ENCODE results near the gene RAPGEF6.
"Not testable (repeated sequence)": the region's sequence is repeated elsewhere in the genome, so short reads cannot be mapped to it uniquely, and the experiment has no call there.

RAPGEF6 gene

DNA sequence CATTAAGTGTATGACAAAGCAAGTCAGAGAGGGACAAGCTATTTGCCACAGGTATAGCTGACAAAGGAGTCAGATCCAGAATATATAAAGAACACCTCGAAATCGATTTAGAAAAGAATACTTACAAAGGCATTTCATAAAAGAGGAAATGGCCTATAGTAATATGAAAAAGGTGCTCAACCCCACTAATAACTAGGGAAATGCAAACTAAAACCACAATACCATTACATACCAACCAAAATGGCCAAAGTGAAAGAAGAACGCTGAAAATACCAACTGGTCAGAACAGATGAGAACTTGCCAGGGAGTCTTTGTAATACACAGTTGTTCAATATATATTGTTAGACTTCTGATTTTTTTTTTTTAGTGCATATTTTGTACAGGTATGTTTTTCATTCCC lies 218.3 kb downstream of the RAPGEF6 start:
- no peak for DNase-seq

DNA sequence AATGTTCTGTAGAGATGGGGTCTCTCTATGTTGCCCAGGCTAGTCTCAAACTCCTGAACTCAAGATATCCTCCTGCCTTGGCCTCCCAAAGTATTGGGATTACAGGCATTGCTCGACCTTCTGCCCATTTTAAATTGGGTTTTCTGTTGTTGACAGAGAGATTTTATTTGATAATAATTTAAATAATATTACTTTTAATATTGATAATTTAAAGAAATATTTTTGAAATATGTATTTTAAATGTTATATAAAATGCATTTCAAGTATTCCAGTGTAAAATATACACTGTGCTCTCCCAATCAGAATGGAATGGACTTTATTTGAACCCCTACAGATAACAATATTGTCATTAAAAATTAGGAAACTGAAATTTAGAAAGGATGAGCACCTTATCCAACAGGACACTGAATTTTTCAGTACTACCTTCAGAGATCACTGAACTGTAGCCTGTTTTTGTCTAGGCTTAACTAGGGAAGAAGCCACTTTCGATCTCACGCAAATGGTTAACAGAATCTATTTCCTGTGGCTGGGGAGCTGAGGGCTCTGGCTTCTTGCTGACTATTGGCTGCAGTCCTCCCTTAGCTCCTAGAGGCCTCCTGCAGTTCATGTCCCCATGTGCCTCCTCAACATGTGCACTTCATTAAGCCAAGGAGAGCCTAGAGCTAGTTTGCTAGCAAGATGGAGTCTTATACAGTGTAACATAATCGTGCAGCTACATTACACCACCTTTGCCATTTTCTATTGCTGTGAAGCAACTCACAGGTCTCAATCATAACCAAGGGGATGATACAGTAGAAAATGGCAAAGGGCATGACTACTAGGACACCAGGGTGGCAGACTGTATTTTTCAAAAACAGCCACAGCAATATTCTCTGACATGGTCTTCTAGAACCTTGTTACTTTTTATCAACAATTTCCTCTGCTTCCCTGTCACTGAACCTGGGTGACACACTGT lies 221.1 kb downstream of the RAPGEF6 start:
- no peak for DNase-seq

DNA sequence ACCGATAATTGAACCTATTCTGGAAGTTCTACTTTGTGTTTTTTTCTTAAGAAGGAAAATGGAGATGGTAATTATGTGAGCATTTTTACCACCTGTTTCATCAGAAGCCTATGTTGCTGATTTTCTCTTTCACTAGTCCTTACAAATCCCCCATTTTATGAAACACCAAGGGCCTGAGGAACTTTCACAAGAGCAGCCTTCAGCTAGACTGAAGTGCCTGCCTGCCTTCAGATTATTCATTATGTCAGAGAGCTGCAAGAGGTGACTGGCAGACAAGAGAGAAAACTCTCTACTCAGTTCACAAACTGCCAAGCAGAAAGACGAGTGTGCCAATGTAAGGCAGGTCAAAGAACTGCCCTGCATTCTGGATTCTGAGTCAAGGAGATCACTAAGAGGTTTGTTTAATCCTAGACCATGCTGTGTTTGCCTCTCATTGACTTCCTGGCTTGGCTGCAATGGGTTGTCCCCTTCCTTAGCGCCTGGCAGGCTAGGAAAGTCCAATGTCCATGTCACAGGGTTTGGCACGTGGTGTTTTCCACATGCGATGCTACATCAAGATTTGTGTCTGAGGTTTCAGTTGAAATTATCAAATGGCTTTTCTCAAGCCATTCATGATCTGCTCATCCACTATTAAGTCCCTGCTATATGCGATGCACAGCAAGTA lies 227.9 kb downstream of the RAPGEF6 start:
- no peak for DNase-seq

DNA sequence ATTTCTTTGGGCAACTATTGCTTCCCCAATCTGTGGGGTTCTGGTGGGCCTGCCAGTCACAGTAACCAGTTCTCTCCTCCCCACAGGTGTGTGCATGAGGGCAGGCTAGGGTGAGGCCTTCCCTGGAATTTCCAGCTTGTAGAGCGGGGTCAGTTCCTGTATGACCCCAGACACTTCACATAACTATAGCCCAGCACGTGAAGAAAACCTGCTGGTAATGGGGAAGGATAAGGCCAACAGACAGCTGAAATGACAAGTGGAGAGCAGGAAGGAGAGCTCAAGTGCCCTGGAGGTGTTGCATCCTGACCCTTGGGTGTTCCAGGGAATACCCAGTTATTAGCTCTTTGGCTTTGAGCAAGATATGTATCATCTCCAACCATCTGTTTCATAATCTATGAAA lies 229.0 kb downstream of the RAPGEF6 start:
- no peak for DNase-seq

DNA sequence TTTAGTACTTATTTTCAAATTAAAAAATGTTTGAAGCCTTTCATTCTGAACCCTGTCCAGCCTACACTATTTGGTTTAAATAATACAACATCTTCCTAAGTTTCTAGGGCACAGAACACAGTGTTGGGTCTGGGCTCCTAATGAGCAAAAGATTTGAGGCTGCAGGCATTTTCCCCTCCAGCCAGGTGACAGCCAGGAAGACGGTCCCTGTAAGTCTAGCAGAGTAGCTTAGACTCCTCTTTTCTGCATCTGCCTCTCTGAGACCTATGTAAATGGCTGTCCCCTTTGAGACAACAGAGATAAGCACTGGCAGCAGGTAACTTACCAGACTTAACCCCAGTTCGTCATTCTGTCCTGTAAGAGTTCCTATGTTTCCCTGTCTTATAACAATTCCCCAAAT lies 229.4 kb downstream of the RAPGEF6 start:
- DNase-seq = no peak

DNA sequence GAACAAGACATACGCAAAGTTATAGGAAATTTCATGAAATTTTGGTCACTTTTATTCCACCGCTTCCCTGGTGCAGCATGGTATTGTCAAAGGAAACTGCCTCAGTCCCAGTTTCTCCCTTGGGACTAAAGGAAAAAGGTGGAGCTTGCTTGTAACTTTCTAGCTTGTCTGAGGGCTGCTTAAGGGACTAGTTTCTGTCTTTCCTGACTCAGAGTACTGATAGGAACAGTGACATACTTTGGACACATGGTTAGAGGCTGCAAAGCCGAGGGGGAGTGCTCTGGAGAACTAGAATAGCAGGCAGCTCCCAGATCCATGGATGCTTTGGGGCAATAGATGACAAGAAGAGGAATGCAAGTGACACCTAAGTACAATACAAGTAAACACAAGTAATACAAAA lies 234.4 kb downstream of the RAPGEF6 start:
- no peak for DNase-seq

DNA sequence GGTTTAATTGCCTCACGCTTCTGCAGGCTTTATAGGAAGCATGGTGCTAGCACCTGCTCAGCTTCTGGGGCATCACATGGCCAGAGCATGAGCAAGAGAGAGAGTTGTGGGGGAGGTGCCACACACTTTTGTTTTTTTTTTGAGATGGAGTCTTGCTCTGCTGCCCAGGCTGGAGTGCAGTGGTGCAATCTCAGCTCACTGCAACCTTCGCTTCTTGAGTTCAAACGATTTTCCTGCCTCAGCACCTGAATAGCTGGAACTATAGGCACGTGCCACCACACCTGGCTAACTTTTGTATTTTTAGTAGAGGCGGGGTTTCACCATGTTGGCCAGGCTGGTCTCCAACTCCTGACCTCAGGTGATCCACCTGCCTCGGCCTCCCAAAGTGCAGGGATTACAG lies 236.0 kb downstream of the RAPGEF6 start:
- DNase-seq = not testable (repeated sequence)

DNA sequence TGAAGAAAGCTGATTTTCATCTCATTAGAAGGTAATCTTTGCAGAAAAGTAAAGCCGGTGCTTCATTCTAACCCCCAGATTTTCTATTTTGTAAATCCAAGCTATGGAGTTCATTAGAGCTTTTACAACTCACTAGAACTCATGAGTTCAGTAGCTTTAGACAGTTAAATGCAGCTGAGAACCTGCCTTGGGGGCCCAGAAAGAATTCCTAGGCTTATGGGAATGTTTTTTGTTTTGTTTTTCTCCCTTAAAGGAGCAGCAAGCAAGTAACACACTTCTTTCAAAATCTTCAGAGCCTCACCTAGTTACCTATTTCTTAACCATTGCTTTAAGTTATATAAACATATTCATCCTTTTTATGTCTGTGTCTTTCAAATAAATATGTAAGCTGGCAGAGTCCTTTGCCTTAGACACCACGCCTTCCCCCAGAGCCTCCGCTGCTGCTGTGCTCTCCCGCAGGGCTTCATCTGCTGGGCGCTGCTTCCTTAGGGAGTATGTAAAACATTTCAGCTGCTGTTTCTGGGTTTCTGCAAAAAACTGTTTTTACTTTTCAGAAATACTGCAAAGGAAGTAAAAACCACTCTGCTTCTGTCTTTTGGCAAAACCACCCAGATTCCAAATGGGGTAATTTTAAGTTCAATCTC lies 238.3 kb downstream of the RAPGEF6 start:
- no peak for DNase-seq

DNA sequence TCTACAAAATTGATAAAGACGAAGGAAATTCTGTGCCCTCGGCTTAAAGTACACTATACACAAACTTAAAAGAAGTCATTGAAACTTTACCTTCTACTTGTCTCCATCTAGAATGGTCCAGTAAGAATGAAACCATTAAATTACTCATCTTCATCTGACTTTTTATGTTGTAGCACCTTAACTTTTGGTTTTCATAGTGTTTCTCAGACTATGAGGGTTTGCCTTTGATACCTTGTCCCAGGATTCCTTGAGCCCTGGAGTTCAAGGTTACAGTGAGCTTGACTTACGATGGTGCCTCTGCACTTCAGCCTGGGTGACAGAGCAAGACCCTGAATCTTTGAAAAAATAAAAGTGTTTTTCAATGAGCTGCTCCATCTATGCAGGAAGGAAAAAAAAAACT lies 239.0 kb downstream of the RAPGEF6 start:
- DNase-seq = no peak

DNA sequence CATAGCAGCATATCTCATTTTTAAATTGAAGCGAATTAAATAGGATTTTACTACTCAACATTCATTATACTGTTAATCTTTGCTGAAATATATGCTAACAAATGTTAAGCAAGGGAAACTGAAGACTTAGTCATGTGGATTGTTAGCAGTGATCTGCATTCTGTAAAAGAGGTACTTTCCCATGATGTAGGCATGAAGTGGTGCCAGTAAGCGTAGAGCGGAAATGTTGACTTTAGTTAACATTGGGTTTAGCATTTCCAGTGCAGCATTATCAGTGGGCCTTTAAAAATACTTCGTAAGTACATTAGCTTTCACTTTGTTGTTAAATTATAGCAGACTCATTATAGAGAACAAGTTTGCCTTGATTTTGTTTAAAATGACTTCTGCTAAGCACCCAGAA lies 240.9 kb downstream of the RAPGEF6 start:
- no peak for DNase-seq

DNA sequence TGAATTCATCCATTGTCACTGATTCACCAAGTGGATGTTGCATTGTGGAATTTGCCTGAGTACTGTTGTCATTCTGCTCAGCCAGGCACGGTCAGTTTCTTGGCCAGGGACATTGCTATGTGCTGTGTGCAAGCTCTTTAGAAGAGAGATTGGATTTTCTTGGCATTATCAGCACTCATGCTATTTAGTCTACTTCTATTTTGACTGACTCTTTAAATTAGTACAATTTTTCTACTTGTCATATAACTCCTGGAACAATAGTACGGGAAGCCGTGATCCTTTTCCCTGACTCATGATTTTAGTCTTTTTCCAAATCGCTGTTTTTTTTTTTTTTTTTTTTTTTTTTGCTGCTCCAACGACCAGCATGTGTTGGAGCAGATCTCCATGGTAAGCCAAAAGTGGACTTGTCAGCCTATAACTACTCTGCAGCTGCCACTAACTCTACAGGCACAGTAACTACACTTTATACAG lies 241.5 kb downstream of the RAPGEF6 start:
- DNase-seq = no peak

DNA sequence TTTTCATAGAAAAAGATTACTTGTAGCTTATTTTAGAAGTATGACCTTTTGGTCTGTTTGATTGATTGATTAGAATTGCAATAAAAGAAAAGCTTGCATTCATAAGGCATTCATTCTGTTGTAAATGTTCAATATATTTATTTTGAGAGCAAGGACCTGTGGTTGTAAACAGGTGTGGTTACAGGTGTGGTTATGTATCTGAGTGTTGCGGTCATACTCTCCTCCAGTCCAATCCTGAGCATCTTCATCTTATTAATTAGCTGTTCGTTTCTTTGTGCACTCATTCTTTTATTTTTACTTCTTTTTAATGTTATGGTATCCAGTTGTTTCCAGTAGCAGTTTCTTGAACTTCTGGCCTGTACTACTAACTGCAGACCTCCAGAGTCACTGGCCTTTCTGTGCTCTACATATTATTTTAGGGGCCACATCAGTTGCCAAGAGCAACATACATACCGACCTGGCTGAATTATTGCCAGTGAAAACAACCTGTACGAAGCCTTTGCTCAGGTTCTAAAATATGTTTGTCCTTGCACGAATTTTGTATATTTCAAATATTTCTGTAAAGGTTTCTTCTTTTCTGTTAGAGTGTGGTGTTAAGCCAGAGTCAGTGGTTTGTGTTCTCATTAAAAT lies 242.4 kb downstream of the RAPGEF6 start:
- no peak for DNase-seq

DNA sequence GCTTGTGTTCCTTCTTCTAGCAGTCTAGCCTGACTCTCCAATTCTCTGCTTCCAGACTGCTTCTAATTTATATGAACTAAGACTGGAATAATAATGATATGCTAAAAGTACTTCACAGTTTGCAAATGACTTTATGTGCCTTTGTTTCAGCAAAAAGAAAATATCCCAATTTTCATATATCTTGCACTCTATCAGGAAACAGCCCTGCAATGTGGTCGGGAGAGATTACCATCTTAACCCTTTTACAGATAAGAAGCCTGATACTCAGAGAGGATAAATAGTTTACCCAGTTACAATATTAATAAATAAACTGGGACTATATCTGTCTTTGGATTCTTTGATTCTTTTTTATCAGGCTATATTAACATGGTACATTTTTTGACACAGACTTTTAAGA lies 245.2 kb downstream of the RAPGEF6 start:
- DNase-seq = no peak

DNA sequence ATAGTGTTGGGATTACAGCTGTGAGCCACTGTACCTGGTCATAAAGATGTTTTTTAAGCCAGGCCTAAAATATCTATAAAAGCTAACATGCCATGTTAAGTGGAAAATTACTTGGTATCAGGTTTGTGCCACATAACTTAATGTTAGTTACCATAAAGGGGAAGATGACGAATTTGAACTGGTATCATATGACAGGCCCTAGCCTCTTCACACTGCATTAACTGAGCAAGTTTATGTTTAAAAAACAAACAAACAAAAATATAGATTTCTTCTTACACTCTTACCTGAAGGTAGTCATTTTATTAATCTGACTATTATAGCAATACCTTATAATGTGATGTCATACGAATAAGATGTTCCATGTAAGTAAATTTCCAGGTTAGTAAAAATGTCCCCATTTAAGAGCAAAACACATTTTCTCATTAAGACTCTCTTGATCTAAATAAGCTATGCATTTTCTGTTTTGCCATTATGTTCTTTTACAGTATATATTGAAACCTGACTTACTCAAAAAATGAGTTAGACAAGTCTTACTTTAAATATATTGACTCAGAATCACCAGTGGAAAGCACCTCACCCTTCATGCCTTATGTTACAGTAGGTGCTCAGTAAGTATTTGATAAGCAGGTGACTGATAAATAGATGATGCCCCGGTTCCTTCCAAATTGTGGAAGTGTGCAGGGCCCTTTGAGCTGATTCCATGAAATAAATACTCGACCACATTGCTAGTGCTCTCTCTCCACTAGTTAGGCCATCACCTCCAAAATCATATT lies 245.7 kb downstream of the RAPGEF6 start:
- no peak for DNase-seq

DNA sequence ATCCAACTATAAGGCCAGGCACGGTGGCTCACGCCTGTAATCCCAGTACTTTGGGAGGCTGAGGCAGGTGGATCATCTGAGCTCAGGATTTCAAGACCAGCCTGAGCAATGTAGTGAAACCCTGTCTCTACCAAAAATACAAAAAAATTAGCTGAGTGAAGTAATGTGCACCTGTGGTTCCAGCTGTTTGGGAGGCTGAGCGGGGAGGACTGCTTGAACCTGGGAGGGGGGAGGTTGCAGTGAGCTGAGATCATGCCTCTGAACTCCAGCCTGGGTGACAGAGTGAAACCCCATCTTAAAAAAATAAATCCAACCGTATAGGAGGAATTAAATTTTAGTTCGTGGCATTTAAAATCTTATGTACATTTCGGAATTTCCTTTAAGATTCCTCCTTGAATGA lies 247.8 kb downstream of the RAPGEF6 start:
- no peak for DNase-seq

DNA sequence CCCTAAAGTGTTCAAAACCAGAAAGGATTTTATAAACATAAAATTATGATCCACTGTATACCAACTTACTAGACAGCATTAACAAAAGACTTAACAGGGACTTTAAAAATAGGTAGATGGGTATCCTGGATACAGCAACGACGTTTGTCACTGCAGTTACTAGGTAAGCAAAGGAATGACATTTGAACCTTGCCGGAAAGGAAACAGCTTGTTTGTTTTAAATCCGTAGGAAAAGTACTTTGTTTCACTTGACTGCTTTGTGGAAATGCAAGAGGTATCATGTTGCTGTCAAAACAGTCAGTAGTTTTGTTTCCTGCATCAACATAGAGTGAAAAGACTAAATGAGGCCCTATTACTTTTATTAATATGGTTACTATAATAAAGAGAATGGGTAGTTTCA lies 248.2 kb downstream of the RAPGEF6 start:
- DNase-seq = no peak

DNA sequence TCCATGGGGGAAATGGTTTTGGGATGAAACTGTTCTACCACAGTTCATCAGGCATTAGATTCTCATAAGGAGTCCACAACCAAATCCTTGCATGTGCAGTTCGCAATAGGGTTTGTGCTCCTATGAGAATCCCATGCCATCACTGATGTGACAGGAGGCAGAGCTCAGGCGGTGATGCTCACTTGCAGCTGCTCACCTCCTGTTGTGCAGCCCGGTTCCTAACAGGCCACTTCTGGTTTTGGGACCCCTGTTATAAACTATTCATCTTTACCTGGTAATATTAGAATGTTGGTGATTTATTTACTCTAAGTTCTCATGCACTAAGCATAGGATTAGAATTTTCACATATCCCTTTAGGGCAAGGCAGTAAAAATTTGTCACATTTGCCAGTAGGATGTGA lies 248.9 kb downstream of the RAPGEF6 start:
- no peak for DNase-seq

DNA sequence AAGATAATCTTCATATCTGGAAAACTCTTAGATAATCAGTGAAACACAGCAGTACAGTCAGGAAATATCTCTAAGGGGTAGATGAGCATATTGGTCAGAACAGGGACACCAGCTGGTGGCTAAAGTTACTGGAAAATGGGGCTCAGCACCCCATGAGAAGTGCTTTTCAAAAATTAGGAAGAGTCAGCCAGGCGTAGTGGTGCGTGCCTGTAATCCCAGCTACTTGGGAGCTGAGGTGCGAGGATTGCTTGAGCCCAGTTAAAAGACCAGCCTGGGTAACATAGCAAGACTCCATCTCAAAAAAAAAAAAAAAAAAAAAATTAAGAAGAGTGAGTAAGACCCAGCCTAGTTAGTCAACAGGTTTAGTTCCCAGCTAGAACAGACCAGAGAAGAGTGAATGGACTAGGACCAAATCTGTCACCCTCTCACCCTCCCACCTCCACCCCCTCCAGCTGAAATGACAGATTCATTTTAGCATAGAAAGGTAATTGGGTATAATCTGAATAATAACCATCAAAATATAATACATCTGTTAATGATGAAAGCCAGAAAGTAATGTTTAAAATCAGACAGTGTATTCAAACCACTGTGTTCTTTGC lies 250.3 kb downstream of the RAPGEF6 start:
- no peak for DNase-seq

DNA sequence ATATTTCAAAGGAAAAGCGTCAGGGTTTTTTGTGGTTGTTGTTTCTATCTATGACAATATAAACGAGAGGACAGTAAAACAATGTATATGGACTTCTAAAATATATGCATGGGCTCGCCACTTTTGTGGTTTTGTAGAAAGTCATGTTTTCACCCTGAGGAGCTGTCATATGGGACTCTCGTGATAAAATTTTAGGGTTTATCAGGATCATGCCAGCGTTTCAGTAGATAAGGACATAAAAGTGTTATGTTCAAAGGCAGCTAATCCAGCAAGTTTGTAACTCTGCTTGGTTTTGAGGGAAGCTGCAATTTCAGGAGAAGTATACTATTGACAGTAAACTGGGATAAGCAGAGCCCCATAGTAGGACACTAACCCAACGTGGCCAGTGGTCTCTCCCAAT lies 250.9 kb downstream of the RAPGEF6 start:
- DNase-seq = no peak

DNA sequence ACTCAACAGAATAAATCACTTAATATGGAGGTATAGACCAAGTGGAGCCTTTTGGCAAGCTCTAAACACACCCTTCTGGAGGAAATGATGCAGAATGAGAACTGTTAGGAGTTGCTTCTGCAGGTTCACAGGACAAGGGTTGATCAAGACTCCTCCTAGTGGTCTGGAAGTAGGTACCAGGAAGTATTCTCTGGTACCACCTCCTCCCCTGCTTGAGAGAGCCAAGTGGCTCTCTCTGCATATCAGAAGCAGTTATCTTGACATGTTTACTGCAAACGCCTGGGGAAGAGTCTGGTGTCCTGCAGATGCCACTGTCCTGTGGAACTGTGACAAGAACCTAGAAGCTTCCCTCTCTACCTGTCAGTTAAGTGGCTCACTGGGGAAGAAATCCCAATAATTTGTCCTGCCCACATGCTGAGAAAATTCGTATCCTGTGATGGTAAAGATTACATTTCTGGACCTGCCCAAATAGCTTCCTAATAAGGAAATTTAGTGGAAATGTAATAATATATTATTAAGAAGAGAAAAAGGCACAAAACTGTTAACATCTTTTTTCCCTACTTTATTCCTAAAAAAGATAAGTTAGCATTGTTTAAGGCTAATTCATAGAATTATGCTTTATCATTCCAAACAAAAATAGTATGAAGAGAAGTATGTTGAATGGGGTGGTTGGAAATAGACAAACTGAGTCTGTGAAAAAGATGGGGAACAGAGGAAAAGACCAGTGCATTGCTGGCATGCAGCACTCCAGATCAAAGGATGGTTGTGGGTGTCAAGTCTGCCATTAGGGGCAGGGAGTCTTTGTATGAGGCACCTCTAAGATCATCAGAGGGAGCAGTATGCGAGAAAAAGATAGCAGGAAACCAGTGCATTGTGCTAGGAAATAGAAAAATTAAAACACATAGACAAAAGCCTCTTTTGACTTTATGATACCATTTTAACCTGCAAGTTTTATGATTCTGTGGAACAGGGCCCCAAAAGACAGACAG lies 252.3 kb downstream of the RAPGEF6 start:
- peak; percentile 1 for DNase-seq

DNA sequence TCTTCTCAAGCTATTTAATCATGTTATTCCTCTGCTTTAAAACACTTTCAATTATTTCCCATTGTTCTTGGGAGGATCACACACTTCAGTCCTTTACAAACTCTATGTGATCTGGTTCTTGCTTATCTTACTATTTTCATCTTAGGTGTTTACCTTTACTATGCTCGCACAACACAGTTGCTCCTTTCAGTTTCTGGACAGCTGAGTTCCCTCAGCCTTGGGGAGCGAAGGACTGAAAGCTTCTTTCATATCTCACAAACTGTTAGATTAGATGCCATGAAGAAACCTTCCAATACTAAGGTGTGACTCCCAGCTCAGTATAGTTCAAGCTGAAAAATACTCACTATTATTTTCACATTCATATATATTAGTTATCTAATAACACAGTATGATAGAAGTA lies 253.3 kb downstream of the RAPGEF6 start:
- DNase-seq = no peak
